ELR (cell line): Measurements from ENCODE around the gene DOCK10.

Source experiments
- DNase-seq: peaks from one replicate; pipeline ENCODE4 v3.0.0-alpha.2; 2015; ENCODE audit warnings: low read depth

Gene DOCK10

GRCh38 chr2:224881846-224882245 lies 160.4 kb downstream of the DOCK10 start:
- DNase-seq = no peak

- DNase-seq = no peak
Measured at GRCh38 chr2:224876522-224876921, 165.7 kb downstream of the DOCK10 start.

- DNase-seq = no peak
Measured at GRCh38 chr2:224875841-224876240, 166.4 kb downstream of the DOCK10 start.

- no peak for DNase-seq
Measured at GRCh38 chr2:224875153-224875552, 167.1 kb downstream of the DOCK10 start.

- DNase-seq = no peak
Measured at GRCh38 chr2:224871813-224872212, 170.5 kb downstream of the DOCK10 start.

DNA sequence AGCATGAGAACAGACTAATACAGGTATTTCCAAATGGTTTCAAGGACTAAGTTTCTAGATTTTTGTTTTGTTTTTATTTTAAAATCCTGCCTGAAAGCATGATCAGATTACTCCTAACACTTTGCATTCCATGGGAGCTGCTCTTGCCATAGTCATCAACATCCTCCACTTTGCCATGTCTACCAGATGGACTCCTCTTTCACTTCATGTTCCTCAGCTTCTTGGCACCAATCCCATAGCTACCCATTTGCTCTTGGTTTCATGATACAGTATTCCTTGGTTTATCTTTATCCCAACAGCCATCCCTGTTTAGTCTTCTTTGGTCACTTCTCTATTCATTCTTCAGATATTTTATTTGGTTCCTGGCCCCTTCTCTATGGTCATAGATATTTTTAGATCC lies 171.9 kb downstream of the DOCK10 start:
- peak; percentile 47 for DNase-seq

DNA sequence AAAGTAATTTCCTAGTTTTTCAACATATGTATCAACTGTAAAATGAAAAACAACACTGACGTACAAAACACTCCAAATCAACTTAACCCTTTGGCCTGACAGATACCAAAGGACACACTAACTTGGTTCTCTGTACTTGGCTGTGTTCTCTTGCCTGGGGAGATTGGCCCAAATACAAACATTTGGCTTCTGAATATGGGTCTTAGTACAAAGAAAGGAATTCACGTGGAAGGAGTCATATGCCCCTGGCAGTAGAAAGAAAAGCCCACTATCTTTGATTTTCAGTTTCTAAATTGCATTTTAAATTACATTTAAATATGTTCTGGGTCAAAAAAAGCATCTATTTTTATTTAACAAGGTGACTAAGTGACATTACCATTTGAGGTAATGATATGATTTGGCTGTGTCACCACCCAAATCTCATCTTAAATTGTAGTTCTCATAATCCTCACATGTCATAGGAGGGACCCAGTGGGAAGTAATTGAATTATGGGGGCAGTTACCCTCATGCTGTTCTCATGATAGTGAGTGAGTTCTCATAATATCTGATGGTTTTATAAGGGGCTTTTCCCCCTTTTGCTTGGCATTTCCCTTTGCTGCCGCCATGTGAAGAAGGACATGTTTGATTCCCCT lies 172.6 kb downstream of the DOCK10 start:
- peak; percentile 94 for DNase-seq

DNA sequence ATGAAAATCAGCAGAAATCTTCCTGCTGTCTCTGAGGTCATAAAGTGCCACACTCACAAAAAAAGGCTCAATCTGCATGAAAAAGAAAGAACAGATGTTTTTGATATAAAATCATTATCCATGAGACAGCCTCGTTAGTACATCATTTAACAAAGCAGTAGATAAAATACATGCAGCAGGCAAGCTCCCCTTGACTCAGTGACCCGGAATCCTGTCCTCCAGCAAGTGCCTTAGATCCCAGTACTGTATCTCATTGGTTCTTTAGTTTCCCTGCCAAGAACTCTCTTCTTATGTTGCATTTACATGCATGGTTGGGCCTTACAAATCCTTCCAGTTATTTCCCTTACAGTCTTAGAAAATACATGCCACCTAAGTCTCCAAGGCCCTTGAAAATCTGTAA lies 177.3 kb downstream of the DOCK10 start:
- no peak for DNase-seq

DNA sequence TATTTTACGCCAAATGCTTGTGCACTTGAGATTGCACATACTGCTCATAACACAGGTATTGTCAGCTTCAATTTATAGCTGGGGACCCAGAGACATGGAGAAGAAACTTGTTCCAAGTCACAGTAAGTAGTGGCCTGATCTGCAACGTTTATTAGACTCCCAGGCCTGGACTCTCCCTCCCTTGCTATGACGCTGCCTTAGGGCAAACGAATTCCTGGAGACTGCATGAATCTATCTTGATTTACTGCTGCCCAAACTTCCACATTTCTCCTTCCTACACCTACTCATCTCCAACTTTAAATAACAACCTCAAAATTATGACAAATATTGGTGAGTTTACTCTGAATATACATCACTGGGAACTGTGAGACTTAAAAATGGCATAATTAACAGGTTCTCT lies 181.0 kb downstream of the DOCK10 start:
- no peak for DNase-seq

DNA sequence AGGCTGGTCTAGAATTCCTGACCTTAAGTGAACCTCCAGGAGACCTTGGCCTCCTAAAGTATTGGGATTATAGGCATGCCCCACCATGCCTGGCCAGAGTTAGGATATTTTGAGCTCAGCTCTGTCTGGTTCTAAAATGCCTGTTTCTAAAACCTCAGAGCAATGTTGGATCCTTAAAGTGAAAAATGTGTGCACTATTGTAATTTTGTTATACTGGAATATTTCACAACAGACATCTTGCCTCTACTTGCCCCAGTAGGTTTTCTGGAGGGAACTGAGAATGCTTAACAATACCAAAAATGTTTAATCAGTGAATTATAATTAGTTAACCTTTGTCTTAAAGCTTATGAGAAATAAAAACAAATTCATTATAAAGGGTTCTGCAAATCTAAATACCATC lies 181.5 kb downstream of the DOCK10 start:
- no peak for DNase-seq

- no peak for DNase-seq
Measured at GRCh38 chr2:224851811-224852210, 190.5 kb downstream of the DOCK10 start.

- DNase-seq = peak; percentile 33
Measured at GRCh38 chr2:224850081-224850480, 192.2 kb downstream of the DOCK10 start.

DNA sequence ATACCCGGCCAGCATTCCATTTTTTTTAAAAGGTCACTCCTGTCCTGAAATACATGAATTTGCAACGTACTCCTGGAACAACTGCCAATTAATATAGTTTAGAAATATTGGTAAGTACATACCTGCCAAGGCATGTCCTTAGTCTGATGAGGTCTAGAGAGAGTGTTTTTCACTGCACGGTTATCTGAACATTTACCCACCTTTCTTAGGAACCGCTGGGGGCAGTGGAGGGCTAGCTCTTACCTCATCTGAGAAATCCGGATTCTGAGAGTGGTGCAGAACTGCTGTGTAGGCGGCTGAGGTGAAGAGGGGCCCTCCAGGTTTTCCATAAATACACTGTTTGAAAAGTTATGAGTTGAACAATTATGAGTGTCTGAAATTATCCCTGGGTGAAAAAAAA lies 193.0 kb downstream of the DOCK10 start:
- peak; percentile 51 for DNase-seq

DNA sequence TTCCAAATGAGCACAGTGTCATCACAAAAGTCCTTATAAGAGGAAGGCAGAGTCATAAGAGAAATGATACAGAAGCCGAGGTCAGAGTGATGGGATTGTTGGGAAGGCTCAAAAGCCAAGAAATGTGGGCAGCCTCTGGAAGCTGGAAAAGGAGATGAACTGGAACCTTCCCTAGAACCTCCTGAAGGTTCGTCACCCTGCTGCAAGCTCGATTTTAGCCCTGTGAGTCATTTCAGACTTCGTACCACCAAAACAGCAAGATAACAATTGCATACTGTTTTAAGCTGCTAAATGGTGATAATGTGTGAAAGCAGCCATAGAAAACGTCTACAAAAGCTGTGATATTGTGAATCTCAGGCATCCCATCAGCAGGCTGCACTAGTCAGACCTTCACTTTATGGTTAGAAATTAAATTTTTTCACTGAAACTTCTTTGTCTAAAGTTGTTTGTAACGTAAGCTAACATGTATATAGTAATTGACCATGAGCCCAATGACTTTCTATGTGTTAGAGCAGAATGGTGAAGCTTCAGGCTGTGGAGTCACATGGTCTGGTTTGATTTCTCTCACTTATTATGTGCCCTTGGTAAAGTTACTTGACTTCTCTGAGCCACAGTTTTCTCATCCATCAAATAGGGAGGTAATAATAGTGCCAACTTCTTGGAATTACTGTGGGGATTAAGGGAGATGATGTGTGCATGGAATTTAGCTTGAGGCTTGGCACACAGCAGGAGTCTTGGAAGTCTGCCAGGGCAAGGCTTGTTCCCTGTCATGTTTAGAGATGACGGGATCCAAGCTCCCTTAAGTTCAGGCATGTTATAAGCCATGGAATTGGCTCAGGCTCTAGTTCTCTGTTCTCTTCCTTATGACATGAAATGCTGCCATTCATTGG lies 194.1 kb downstream of the DOCK10 start:
- DNase-seq = peak; percentile 66

GRCh38 chr2:224847381-224847780 lies 194.9 kb downstream of the DOCK10 start:
- no peak for DNase-seq

DNA sequence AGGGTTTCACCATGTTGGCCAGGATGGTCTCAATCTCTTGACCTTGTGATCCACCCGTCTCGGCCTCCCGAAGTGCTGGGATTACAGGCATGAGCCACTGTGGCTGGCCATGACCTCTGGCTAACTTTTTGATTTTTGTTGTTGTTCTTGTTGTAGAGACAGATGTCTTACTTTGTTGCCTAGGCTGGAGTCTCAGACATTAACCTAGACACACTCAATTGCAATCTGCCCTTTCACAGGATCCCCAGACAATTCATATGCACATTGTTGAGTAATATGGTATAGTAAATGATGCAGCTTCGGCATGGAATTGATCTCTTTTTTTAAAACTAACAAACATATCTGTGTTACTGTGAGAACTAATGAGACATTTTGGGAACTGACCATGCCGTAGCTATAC lies 195.6 kb downstream of the DOCK10 start:
- DNase-seq = no peak

- no peak for DNase-seq
Measured at GRCh38 chr2:224846161-224846560, 196.1 kb downstream of the DOCK10 start.

DNA sequence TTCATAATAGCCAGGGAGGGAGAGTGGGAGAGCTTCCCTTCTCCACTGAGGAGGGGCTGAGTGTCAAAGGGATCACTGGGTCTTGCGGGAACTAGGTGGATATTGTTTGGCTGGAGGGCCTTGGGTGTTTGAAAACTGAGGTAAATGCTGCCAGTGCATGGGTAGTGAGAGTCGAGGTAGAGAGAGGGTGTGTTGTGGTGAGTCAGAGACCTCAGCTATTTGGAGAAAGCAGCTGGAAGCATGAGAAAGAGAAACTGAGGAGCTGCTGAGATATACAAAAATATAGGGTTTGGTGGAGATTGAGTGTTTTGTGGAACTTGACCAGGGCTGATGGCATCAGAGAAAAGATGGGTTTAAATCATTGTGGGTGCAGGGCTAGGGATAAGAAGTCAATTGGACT lies 199.1 kb downstream of the DOCK10 start:
- peak; percentile 25 for DNase-seq

DNA sequence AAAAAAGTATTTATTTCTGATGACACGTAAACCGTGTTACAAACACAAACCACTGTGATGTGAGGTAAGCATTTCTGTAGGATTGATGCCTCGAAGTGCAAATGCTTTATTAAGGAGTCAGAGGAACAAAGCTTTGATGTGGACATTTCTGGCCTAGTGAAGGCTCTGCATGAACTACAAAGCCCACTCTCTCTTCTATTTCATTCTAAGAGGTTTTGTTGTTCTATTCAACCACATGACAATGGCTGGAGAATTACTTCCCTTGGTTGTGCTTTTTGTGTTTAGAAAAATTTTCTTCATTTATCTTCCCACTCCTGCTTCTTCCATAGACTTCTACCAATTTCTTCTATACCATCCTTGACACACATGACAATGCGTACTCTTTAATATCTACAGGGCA lies 200.4 kb downstream of the DOCK10 start:
- no peak for DNase-seq

GRCh38 chr2:224838335-224838734 lies 203.9 kb downstream of the DOCK10 start:
- DNase-seq = peak; percentile 31

DNA sequence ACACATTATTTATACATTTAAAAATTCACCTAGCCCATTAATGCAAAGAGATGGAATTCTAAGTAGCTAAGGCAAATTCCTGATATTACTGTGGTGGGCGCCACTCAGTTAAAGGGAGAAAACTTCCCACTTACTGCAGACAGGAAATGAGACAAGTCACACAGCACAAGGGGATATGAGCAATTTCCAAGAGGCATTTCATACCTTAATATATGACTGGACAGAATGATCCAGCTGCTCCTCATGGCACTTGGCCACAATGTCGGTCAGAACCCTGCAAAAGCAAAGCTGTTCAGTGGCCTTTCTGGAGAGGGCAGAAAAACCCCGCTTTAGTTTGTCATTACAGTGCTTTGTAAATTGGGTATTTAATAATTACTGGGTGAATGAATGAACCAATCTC lies 204.7 kb downstream of the DOCK10 start:
- DNase-seq = peak; percentile 96

DNA sequence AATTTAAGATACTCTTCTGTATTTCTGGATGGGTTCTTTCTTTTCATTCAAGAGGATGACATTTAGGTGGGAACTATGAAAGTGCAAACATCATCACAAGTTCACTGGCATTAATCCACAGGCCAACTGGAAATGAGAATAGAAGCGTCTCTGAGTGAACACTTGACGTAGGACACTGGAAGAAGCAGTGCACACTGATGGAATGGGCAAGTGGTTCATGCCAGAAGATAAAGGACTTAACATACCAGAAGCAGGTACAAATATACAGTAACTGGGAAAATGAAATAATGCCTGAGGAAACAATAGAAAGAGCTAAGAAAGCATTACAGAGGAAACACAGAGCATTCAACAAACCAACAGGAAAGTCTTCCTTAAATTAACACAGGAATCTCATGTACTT lies 205.2 kb downstream of the DOCK10 start:
- no peak for DNase-seq

GRCh38 chr2:224836263-224836662 lies 206.0 kb downstream of the DOCK10 start:
- DNase-seq = no peak

GRCh38 chr2:224835405-224835804 lies 206.9 kb downstream of the DOCK10 start:
- no peak for DNase-seq
